NCI-H345 treated with DMSO at 0.1 percent for 48 hours (cell line): ENCODE measurements around the gene HAL.

Experiments
- DNase-seq: peaks from one replicate; lab custom pipeline; 2025; ENCODE audit not compliant: unreplicated experiment; lab: John Stamatoyannopoulos, UW

HAL gene, protein sequence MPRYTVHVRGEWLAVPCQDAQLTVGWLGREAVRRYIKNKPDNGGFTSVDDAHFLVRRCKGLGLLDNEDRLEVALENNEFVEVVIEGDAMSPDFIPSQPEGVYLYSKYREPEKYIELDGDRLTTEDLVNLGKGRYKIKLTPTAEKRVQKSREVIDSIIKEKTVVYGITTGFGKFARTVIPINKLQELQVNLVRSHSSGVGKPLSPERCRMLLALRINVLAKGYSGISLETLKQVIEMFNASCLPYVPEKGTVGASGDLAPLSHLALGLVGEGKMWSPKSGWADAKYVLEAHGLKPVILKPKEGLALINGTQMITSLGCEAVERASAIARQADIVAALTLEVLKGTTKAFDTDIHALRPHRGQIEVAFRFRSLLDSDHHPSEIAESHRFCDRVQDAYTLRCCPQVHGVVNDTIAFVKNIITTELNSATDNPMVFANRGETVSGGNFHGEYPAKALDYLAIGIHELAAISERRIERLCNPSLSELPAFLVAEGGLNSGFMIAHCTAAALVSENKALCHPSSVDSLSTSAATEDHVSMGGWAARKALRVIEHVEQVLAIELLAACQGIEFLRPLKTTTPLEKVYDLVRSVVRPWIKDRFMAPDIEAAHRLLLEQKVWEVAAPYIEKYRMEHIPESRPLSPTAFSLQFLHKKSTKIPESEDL

DNA sequence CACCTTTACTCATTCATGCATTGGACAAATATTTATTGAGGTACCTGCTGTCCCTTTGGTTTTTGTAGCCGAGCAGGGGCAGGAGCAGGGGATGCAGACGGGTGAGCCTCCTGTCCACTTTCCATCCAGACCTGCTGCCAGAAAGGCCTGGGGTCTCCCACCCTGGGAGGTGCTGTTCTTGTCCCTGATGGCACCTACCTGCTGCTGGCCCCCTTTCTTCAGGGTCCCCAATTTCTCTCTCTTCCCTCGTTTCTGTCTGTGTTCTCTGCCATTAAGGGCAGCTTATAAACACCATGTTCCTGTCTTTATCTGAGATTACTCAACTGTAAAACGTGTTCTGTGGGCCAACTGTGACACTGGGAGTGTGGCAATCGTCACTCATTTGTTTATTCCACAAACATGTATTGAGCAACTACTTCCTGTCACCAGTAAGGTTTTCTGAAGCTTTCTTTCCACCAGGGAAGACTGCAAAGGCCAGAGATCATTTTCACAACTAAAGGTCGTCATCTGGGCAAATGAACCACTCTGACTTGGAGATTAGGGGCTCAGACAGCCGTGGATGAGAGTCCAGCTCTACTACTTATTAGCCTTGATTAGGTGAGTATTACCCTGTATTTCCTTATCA is at the start of gene HAL:
Gene HAL, minus strand, starts transcription at position 311 of the 625 bp plus-strand sequence. CDS start 434 bp downstream, outside the sequence.
- no peak for DNase-seq

DNA sequence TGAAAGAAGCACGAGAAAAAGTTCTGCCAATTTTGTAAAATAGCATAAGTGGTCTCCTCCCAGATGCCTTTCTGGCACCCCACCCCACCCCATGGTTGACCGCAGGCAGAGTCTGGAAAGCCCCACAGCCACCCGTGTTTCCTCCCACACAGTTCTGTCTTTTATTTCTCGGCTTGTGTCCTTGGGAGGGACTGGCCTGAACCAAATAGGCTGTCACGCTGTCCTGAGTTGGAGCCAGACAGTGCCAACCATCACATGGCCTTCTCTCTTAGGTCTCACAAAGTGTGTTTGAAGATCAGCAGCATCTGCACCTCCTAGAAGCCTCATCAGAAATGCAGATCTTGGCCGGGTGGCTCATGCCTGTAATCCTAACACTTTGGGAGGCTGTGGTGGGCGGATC is 49.4 kb upstream of the HAL start:
- no peak for DNase-seq

DNA sequence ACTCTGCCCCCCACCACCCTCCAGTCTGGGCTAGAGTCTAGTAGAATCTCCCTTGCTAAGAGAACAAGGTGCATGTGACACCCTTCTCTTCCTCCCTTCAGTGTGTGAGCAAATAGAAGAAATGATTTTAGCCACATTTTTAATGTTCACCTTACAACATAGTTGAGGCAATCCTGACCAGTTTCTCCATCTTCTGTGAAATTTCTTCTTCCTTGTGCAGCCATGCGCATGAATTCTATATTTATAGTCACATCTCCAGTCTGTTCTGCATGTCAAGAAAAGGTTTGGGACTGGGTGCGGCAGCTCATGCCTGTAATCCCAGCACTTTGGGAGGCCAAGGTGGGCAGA is 48.8 kb upstream of the HAL start:
- DNase-seq = no peak

DNA sequence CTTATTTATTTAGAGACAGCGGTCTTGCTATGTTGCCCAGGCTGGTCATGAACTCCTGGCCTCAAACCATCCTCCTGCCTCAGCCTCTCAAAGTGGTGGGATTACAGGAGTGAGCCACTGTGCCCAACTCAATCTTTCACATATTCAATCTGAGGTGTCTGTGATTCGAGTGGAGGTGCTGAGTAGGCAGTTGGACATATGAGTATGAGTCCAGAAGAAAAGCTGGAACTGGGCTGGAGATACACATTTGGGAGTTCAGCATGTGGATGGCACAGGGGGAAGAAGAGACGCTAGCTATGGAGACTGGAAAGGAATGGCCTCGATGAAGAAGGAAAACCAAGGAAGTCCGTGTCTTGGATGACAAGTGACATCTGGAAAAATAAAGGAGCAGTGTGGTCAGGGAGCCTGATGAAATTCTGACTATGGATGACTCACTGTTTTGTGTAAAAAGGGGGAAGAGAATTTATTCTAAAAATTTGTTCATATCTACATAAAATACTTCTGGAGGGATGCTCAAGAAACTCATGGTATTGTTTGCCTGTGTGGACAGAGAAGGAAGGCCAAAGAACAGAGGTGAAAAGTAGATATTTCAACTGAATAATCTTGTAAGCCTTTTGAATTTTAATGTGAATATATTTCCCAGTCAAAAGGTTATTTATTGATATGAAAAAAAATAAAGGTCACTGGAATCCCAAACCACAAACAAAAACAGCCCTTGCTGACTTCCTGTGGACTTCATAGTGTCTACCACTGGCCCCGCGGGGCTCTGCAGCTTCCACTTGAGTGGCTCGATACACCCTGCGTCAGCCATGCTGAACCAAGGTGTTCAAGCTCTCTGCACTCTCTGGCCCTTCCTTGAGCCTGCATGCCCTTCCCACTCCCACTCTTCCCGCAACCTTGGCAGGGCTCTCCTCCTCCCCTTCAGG is 48.1 kb upstream of the HAL start:
- DNase-seq = no peak

DNA sequence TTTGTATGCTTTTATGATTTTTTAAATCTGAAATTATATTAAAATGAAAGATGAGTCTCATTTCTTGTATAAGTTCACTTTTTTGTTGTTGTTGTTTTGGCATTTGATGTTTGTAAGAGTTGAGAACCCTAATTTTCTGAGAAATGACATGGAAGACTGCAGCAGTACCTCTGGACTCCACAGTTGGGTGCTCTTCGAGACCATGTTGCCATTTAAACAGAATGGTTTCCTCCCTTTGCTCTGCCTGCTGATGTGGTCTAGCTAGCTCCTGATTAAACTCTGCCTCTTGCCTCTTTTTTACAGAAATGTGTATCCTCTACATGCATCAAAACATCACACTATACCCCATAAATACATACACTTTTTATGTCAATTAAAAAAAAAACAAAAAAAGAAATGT is 45.0 kb upstream of the HAL start:
- DNase-seq = no peak

DNA sequence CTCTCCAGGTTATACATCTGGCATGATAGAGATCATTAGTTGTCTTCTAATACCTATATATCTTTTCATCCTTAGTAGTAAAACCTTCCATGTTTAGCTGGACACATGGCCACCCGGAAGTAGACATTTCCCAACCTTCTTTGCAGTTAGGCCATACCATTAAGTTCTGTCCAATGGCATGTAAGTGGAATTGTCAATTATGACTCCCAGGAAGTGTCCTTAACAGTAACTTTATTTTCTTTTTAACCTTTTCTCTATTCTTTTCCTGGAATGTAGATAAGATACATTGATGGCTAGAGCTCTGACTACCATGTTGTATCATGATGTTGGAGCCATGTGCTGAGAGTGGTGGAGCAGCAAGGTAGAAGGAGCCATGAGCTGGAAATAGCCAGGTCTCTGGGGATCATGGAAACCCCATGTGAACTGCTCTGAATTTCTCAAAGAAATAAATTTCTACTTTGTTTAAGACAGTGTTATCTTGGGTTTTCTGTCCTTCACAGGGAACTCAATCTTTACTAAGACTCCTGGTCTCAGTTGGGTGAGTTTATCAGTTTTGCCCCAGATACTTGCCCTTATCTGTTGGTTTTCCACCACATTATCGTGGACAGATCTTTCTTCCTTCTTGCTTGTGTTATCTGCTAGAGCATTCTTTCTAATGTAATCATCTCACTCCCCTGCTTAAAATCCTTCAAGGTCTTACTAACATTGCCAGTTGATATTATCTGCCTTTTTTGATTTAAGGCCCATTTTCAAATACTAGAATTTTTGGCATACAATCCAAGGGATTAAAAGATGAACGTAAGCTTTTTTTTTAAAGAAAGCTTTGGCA is 44.4 kb upstream of the HAL start:
- DNase-seq = no peak

DNA sequence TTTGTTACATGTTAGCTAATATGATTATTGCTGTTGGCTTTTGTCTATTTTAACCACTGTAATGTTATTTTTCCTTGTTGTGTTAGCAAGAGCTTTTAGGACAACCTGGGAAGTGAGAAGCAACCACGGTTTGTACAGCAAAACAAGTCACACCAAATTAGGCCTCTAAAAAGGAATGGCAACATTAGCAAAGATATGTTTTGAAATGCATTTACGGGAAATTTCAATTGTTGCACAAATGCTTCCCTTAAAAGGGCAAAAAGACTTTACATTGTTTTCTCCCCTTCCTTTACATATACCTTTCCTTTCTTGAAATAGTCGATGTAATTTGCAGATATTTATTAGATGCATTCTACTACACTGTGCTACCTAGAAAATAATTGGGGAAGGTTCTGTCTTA is 43.4 kb upstream of the HAL start:
- no peak for DNase-seq

DNA sequence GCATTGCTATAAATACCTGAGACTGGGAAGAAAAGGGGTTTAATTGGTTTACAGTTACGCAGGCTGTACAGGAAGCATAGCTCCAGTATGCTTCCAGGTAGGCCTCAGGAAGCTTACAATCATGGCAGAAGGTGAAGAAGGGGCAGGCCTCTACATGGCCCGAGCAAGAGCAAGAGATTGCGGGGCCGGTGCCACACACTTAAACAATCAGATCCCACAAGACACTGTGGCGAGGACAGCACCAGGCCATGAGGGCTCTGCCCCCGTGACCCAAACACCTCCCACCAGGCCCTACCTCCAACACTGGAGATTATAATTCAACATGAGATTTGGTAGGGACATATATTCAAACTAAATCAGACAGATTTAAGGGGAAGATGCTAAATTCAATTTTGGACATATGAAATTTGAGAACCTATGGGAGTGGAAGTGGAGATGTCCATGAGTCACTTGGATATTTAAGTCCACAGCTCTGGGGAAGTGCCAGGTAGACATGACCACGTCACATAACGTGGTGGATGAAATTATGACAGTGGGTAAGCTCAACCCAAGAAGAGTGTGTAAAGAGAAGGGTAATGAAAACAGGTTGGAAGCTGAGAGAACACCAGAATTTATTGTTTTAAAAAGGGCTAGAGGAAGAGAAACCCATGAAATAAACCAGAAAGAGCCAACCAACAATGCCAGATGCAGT is 40.8 kb upstream of the HAL start:
- DNase-seq = no peak

DNA sequence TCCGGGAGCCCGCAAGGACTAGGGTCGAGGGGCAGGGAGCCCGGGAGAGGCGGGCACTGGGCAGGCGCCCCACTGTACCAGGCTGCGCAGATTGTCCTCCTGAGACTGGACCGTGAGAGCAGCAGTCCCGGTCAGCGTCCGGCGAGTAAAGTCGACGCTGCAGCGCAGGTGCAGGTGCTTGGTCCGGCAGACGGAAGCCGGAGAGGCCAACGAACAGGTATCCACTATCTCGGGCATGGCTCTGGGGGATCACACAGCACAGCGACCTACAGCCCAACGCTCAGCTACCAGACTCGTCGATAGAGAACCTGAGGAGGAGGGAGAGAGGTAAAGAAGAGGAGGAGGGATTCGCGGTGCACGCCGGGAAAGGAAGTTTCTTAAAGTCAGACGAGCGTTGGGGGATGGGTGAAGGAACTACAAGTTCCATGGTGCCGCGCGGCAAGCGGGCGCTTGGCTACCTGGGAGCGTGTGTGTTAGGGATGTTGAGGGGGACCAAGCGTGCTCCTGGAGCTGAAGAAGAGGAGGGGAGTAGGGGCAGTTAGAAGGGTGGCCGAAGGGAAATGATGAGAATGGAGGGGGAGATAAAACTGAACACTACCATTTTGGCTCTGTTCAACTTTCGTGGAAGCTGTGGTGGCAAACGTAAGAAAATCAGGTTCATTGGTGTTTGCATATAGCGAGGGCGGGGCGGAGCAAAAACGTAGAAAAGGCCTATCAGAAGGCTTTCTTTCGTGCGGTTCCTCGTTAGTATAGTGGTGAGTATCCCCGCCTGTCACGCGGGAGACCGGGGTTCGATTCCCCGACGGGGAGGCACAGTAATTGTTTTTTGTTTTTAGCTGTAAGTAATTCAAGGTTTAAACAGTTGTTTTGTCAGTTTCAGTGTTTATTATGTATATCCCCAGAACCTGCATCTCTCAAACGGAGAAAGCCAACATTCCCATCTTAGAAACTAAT is 39.4 kb upstream of the HAL start, which contains the start of gene LTA4H:
Gene LTA4H, minus strand, starts transcription at position 305 of the 954 bp plus-strand sequence. Its CDS starts 68 bp downstream, at position 237.
- DNase-seq = peak; percentile 98

DNA sequence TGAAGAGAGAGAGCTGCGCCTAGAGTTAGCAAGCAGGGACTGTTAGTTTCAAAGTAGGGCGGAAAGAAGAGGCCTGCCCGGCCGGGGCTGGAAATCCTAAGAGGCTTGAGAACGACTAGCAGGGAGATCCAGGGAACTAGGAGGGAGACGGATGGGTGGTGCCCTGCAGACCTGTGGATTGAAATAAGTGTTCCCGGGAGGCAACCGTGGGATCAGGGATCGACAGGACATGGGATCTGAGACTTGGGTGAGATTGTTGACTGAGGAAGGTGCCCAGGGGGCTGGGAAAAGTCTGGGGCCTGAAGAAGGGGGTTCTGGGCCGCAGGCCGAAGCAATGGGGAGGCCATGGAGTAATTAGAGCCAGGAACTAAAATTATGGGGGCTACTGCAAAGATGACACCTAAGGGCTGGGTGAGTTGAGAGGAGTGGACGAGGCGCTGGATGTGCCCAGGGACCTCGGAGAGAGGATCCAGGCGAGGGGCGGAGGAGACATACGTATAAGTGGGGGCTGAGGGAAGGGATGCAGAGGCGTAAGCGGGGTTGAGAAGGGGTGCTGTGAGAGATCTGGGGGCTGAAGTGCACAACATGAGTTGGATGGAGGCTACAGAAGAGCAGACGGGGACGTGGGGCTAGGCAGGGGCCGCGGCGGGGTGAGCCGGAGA is 38.6 kb upstream of the HAL start:
- DNase-seq = no peak

DNA sequence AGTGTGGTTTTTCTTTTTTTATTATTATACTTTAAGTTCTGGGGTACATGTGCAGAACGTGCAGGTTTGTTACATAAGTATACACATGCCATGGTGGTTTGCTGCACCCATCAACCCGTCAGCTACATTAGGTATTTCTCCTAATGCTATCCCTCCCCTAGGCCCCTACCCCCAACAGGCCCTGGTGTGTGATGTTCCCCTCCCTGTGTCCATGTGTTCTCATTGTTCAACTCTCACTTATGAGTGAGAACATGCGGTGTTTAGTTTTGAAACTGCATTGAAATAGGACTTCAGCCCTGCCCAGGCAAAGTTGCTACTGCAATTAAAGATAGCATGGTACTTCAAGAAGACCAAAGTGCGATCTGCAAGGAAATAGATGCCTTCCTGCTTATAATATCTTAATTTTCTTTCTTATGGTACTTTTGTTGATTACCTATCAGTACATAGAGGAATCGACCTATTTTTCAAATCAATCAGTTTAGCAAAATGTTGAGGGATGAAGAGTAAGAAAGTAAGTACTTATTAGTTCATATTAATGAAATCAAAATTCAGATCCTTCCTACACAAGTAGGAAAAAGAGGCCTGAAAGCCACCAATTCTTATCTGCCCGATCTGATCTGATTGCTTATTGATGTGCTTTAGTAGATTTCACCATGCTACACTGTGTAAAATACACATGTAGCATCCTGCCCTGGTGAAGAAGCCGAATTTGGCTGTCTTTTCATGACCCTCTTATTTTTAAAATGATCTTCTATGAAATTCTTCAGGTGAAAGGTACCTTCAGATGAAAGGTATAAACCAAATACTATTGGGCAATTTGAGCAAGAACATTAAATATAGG is 37.6 kb upstream of the HAL start:
- DNase-seq = no peak

DNA sequence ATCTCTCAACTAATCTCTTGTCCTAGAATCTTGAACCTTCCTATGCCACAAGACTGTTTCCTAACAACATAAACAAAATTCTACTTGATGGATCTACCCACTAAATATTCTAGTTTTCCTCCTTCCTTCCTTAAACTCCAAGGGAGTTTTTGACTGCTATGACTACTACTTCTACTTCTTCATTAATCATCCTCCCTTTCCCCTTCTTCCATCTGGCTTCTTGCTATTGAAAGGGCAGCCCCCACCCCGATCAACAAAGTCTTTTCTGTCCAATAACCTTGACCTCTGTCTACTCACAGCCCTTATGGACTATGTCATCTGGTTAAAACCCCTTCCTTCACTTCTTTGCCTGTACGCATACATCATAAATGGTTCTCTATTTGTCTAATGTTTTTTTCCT is 33.7 kb upstream of the HAL start:
- no peak for DNase-seq

DNA sequence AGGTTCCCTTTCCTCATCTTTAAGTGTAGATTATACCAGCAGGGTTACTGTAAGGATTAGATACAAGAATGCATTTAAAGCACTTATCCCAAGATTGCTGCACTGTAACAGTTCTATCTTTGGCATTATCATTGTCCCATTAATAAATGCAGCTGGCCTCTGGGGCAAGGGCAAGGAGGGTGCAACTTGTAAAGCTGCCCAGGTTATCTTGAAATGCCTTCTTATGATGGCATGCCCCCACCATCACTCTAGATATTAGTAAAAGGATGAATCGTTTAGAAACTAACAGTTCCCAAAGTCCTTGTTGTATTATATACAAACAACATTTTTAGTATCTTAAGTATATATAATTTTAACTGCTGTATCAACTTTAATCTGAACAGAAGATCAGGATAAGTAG is 32.4 kb upstream of the HAL start:
- DNase-seq = no peak

DNA sequence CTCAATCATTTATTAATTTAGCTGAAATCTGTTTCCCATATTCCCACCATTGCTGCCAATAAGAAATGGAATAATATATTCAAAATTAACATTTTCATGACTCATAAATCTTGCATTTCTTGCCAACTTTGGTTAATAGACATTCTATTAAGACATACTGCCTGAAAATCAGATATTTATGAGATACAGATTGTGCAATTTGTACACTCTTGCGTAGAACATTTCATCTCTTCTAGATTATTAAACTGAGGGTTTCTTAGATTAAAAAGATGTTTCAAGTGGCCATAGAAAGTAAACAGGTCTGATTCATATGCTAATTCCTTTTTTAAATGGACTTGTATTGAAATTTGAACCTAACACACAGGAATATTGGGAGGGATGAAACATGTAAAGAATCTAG is 30.2 kb upstream of the HAL start:
- DNase-seq = no peak

DNA sequence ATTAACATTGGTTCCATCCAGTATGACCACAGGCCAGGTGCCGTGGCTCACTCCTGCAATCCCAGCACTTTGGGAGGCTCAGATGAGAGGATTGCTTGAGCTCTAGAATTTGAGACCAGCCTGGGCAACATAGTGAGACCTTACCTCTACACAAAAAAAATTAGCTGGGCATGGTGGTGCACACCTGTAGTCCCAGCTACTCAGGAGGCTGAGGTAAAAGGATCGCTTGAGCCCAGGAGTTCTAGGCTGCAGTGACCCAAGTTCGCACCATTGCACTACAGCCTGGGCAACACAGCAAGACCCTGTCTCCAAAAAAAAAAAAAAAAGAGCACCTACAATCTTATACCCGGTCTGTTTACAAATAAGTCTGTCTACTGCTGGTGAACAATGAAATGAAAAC is 29.4 kb upstream of the HAL start:
- DNase-seq = no peak

DNA sequence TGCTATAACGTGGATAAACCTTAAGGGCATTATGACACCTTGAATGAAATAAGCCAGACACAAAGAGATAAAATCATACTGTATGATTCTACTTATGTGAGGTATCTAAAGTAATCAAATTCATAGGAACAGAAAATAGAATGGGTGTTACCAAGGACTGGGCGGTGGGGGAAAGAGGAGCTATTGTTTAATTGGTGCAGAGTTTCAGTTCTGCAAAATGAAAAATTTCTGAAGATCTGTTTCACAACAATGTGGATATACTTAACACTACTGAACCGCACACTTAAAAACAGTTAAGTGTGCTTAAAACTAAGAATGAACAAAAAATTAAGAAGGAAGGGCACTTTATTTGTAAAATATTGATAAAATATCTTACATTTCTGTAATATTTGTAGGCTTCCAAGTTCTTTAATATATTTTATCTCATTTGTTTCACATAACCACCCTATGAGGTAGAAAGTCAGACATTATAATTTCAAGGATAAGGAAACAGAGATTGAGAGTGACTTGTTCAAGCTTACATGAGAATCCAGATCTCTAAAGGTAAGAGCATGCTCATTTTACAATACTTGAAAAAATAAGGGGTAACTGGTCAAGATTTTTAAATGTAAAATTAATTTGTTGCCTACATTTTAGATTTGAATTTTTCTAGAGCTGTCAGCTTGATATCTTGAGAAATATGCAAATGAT is 24.3 kb upstream of the HAL start:
- DNase-seq = no peak

DNA sequence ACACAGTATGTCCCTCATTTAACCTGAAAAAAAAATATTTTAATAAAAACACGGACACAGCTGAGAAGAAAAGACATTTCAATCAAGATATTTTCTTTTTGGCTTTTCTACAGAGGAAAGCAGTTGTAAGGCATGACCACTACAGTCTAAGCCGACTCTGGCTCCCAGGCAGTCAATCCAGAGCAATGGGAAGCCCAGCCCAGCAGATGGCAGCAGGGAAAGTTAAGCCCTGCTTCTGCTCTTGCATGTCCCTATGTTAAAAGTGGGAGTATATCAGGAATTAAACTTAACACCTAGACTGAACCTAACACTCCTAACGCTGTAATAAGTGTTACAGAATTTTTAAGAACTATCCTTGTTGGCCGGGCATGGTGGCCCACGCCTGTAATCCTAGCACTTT is 19.5 kb upstream of the HAL start:
- DNase-seq = no peak
